HG03378 (cell line): ENCODE results near the gene TMEM94.
"Not testable (repeated sequence)": the region's sequence is repeated elsewhere in the genome, so short reads cannot be mapped to it uniquely, and the experiment has no call there.

ENCODE experiments used
- ATAC-seq: cut with Tn5 transposase; IDR thresholded peaks from one replicate; pipeline ENCODE4 v1.9.1; 2021; ENCODE audit warnings: mild to moderate bottlenecking, moderate library complexity; ENCODE audit not compliant: unreplicated experiment

TMEM94 gene

DNA sequence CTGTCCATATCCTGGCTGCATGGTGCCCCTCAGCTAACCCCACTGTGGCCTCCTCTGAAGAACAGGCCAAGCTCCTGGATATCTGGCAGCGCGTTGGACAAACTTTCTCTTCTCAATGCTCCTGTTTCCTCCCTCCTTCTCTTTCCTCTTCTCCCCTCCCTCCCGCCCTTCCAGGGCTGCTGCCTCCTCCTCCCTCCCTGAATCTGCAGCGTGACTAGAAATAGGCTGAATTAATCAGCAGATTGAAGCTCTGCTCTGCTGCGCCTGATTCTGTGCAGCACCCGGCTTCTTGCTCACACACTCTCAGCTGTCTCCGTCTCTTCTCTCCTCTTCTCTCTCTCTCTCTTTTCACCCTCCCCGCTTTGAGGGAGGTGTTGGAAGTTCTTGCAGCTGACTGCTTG lies 19.8 kb downstream of the TMEM94 start:
- no peak for ATAC-seq

- no peak for ATAC-seq
Measured at GRCh38 chr17:75476752-75477489, 20.5 kb downstream of the TMEM94 start.

DNA sequence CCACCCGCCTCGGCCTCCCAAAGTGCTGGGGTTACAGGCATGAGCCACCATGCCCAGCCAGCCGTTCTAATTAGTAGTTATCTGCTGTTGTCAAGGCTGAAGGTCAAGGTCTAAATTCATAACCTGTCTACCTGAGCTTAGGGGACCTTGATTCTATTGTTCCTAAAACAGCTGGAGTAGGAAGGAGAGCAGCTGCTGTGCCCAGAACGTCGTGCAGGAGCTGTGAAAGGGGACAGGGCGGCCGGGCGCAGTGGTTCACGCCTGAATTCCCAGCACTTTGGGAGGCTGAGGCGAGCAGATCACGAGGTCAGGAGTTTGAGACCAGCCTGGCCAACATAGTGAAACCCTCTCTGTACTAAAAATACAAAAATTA lies 21.0 kb downstream of the TMEM94 start:
- not testable (repeated sequence) for ATAC-seq

DNA sequence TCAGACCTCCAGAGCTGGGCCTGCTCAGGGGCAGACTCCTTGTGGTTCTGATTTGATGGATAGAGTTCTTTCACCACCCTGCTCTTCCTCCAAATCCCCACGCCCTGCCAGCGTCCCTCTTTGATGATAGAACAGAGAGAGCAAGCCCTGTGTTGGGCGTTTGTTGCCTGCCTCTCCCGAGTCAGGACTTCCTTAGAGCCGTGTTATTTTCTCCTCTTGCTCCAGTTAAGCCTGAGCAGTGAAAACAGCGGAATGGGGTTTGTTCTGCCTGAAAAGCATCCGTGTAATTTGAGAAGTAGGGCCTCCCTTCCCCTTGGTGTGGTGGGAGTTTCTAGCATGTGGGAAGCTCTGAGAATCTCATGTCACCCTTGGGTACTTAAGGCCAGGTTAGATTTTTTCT lies 22.1 kb downstream of the TMEM94 start:
- no peak for ATAC-seq

DNA sequence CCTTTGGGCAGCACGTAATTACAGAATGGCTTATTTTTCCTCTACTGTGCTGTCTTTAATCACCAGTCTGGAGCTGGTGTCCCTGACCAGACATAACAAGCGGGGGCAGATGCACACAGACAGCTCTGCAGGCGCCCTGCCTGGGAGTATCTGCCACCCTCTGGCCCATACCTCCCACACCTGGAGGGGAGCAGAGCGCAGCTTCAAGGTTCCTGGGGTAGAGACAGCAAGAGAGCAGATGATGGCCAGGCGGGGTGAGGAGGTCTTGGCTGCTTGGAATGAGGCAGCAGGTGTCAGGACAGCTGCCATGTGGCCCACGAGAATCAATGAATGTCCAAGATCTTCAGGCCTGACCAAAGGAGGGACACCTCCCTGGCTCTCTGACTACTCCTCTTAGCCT lies 23.8 kb downstream of the TMEM94 start:
- ATAC-seq: no peak

DNA sequence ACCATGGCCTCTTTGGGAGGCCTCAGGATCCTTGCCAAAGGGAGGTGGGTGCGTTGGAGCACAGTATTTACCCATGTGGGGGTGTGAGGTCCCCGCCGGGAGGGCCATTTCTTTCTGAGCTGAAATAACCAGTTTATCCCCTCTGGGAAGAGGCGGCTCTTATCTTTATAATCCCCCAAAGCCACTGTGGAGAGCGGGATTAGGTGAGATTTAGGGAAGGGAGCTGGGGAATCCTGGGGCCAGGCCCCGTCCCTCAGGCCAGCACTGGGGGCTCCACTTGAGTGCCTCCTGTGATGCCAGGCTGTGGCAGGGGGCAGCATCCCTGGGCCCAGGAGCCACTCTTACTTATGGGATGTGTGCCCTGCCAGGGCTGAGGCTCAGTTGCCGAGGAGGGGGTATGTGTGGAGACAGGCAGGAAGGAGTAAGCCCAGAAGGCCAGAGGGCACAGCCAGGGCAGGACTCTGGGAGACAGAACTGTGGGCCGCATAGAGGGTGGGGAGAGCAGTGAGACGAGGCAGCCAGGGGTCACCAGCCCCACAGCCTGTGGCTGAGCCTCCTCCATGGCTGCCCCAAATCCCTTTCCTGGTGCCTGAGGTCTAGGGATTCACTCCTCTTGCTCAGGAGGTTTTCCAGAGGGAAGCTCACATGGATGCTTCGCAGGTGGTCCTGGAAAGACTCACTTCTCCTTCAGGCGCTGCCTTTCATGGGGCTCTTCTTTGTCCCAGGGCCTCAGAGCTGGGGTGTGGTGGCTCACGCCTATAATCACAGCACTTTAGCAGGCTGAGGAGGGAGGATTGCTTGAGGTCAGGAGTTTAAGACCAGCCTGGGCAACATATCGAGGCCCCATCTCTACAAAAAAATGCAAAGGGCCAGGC lies 25.0 kb downstream of the TMEM94 start:
- no peak for ATAC-seq

- no peak for ATAC-seq
Measured at GRCh38 chr17:75482098-75482942, 25.9 kb downstream of the TMEM94 start.

- no peak for ATAC-seq
Measured at GRCh38 chr17:75485688-75486087, 29.3 kb downstream of the TMEM94 start.

DNA sequence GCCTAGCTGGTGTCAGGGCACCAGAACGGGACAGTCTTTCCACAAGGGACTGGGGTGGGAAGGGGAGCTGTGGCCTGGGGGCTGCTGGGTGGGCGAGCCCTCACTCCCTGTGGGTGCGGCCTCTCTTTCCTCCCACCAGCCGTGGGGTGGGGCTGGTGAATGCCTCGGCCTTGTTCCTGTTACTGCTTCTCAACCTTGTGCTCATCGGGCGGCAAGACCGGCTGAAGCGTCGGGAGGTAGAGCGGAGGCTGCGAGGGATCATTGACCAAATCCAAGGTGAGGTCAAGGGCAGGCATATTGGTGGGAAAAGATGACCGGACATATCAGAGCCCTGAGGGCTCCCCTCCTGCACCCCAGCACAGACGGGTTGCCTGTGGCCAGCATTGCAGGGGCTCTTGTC lies 29.7 kb downstream of the TMEM94 start:
- no peak for ATAC-seq

GRCh38 chr17:75486951-75487350 lies 30.5 kb downstream of the TMEM94 start:
- no peak for ATAC-seq

DNA sequence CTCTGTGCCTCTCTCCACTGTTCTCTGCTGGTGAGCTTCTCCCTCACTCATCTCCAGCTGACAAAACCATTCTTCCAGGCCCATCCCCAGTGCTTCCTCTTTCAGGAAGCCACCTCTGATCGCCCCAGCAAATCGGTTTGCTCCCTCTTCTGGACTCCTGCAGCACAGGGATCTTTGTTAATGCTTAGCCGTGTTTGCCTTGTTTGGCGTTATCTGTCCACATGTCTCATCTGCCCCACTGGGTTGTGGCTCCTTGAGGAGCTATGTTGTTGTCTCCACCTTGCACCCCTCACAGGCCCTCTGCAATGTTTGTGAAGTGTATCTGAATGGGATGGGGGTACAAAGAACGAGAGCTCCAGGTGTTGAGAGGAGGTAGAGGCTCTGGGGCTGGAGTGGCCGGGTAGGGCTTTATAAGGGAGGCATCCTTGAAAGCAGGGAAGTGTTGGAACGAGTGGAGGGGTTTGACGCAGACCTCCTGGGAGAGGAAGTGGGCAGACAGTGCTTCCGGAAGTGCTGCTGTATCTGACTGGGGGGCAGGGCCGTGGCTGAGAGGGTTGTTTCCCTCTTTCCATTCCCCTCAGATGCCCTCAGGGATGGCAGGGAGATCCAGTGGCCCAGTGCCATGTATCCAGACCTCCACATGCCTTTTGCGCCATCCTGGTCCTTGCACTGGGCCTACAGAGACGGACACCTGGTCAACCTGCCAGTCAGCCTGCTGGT lies 31.1 kb downstream of the TMEM94 start:
- ATAC-seq: no peak

DNA sequence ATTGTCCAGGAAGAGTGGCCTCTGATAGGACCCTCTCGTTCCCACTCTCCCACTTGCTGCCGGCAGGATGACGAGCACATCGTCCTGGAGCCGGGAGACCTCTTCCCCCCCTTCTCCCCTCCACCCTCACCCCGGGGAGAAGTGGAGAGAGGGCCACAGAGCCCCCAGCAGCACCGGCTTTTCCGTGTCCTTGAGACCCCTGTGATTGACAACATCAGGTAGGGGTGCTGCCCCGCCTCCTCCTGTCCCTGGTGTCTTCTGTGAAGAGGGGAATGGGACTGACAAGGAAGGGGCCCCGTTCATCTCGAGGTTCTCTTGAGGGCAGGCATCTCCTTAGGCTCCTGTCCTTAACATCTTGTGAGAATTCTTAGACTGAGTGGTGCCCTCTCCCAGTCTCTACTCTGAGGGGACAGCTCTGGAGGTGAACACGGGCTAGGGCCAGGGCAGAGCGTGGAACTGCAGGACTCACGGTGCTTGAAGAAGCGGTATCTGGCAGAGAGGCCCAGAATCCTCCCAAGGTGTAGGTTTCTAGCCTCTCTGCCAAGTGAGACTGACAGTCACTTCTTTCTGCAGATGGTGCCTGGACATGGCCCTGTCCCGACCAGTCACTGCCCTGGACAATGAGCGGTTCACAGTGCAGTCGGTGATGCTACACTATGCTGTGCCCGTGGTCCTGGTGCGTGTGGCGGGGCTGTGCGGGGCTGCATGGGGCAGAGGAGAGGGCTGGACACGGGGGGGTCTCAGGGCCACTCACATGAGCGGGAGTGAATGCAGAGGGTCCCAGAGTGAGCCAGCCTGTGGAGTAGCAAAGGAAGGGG lies 32.5 kb downstream of the TMEM94 start:
- no peak for ATAC-seq

- ATAC-seq: no peak
Measured at GRCh38 chr17:75489511-75489955, 33.1 kb downstream of the TMEM94 start.

DNA sequence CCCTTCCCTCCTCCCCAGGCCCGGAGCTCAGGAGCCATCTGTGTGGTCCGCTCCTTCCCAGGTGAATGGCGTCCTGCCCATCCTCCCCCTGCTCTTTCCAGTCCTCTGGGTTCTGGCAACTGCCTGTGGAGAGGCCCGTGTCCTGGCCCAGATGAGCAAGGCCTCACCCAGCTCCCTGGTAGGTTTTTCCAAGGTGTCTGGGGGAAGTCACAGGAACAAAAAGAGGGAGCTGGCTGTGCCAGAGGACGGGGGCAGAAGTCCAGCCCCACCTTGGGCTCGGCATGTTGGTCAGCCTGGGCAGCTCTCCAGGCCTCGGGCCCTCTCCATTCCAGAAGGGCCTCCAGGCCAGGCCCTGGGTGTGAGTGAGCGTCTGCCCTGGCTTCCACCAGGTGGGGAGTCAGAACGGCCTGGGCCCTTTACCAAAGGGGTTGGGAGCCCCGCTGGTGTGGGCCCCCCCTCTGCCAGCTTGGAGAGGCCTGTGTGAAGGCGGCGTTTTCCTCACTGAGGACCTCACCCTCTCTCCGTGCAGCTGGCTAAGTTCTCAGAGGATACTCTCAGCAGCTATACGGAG lies 33.8 kb downstream of the TMEM94 start:
- no peak for ATAC-seq

DNA sequence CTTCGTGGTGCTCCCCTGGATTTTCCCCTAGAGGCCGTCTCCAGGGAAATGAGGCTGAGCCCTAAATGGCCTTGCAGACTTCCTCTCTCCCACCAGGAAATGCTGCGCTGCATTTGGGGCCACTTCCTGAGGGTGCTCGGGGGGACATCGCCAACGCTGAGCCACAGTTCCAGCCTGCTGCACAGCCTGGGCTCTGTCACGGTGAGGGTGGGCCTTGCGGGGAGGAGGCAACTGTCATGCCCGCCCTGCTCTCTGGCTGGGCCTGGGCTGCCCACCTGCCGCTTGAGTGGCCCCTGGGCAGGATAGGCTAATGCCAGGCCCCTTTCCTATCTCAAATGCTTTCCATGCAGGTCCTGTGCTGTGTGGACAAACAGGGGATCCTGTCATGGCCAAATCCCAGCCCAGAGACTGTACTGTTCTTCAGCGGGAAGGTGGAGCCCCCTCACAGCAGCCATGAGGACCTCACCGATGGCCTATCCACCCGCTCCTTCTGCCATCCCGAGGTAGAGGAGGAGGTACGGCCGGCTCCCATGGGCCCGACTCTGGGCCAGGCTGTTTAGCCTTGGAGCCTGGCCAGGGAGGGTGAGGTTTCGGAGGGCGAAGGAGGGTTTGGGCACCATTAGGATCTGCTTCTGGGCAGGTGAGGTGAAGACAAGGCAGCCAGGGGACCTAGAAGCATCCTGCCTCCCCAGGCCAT lies 34.7 kb downstream of the TMEM94 start:
- ATAC-seq: no peak

DNA sequence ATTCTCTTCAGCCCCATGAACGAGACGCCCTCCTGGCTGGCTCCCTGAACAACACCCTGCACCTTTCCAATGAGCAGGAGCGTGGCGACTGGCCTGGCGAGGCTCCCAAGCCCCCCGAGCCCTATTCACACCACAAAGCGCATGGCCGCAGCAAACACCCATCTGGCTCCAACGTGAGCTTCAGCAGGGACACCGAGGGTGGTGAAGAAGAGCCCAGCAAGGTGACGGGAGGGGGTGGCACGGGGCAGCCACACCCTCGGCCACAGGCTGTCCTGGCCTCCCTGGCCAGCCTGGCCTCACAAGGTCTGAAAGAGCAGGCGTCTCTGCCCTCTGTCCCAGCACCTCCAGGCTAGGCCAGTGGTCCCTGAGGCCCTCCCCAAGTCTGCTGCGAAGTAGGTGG lies 35.2 kb downstream of the TMEM94 start:
- ATAC-seq: no peak

GRCh38 chr17:75492555-75493168 lies 36.2 kb downstream of the TMEM94 start:
- no peak for ATAC-seq

DNA sequence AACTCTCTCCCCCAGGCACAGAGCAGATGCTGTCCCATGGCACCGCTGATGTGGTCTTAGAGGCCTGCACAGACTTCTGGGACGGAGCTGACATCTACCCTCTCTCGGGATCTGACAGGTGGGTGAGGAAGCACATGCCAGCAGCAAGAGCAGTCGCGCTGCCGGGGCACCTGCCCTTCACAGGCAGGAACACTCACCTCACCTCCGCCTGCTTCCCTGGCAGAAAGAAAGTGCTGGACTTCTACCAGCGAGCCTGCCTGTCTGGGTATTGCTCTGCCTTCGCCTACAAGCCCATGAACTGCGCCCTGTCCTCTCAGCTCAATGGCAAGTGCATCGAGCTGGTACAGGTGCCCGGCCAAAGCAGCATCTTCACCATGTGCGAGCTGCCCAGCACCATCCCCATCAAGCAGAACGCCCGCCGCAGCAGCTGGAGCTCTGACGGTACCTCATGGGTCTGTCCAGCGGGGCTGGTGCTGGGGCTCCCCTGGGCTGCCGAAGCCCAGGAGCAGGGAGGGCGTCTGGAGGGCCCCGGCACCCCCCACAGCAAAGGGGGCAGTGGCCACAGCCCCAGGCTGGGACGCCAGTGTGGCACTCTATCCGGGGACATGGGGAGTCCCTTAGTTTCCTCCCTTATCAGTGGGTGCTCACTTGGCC lies 37.2 kb downstream of the TMEM94 start:
- no peak for ATAC-seq
